Endothelial cell of umbilical vein (primary cell): ENCODE data around the gene NCKAP5. TPM values are rescaled to one million over a fixed set of nuclear protein-coding genes. Genes with fewer than 3 reads are reported as not detected.

ENCODE experiments used
- BruUV-seq: library from RNA; stranded (reverse); fragments of 400-500 nt; replicated peaks from 2 replicates; lab custom pipeline; 2021; lab: Mats Ljungman, UMichigan
- CTCF ChIA-PET: fragments of 300-600, 350-600 bp; sonication (Branson Sonifier 250); formaldehyde crosslinking; loops from one replicate; lab custom pipeline; 2021; ENCODE audit warnings: antibody characterized with exemption, inconsistent platforms; lab: Charles Lee
- POLR2A ChIA-PET: fragments of 300-600, 350-600 bp; sonication (Branson Sonifier 250); formaldehyde crosslinking; loops from one replicate; lab custom pipeline; 2021; ENCODE audit warnings: antibody characterized with exemption, inconsistent platforms; lab: Charles Lee
- DNase-seq: peaks from one replicate; pipeline ENCODE4 v3.0.0-alpha.2; 2011; ENCODE audit warnings: low read depth, low spot score
- FAIRE-seq: peaks from 2 replicates; lab custom pipeline; 2011; peaks lifted over from hg19 to GRCh38; lab: Jason Lieb, UNC
- H2AFZ ChIP-seq: 2 replicates; pipeline ENCODE4 v1.6.0; 2012; ENCODE audit warnings: low read depth, low read length, control low read depth, inconsistent platforms
- H3K27ac ChIP-seq: 2 replicates; pipeline ENCODE4 v1.5.1; 2011; ENCODE audit warnings: low read depth, mild to moderate bottlenecking, control low read depth, low read length, moderate library complexity; ENCODE audit not compliant: insufficient read depth
- H3K27me3 ChIP-seq, 2 experiments: 2 replicates each; pipeline versions ENCODE4 v1.6.0 to v1.6.1; 2011; ENCODE audit warnings: low read length in 2 of 2, mixed read lengths in 1 of 2; ENCODE audit not compliant: control insufficient read depth in 2 of 2, insufficient read depth in 2 of 2
- H3K36me3 ChIP-seq, 2 experiments: 2 replicates in 1 of 2; 3 replicates in 1 of 2; pipeline ENCODE4 v1.5.1; 2011; ENCODE audit warnings: low read length in 2 of 2, mild to moderate bottlenecking in 1 of 2, moderate library complexity in 1 of 2; ENCODE audit not compliant: control insufficient read depth in 2 of 2, insufficient read depth in 2 of 2; ENCODE audit errors: extremely low read depth in 1 of 2
- H3K4me1 ChIP-seq: 3 replicates; pipeline ENCODE4 v1.5.1; 2011; ENCODE audit warnings: mild to moderate bottlenecking, low read length; ENCODE audit not compliant: control insufficient read depth, insufficient read depth; ENCODE audit errors: extremely low read depth
- H3K4me2 ChIP-seq: 2 replicates; pipeline ENCODE4 v1.6.1; 2011; ENCODE audit warnings: low read length, control low read depth, mixed read lengths; ENCODE audit not compliant: insufficient read depth
- H3K4me3 ChIP-seq, 3 experiments: fragments of 200-600 bp in 1 of 3; sonication (generic), shearing (Covaris generic) in 1 of 3; replicated peaks in 1 of 3; 2 replicates each; pipeline ENCODE4 v1.5.1; 2011 to 2016; ENCODE audit warnings: control low read depth in 3 of 3, low read length in 3 of 3, mild to moderate bottlenecking in 2 of 3, inconsistent platforms in 1 of 3, low read depth in 1 of 3, moderate library complexity in 1 of 3; ENCODE audit not compliant: insufficient read depth in 1 of 3
- H3K79me2 ChIP-seq: 2 replicates; pipeline ENCODE4 v1.6.0; 2012; ENCODE audit warnings: low read length, inconsistent platforms; ENCODE audit not compliant: control insufficient read depth, insufficient read depth
- H3K9ac ChIP-seq: replicated peaks from 2 replicates; pipeline ENCODE3; 2011; ENCODE audit warnings: low read length, control low read depth; ENCODE audit not compliant: insufficient read depth; ENCODE audit errors: extremely low read depth
- H3K9me1 ChIP-seq: replicated peaks from 3 replicates; pipeline ENCODE4 v1.6.0; 2011; ENCODE audit warnings: mild to moderate bottlenecking, low read length; ENCODE audit not compliant: control insufficient read depth, insufficient read depth; ENCODE audit errors: extremely low read depth
- H3K9me3 ChIP-seq: replicated peaks from 2 replicates; pipeline ENCODE4 v1.5.1; 2012; ENCODE audit warnings: low read length, inconsistent platforms; ENCODE audit not compliant: control insufficient read depth, insufficient read depth
- H4K20me1 ChIP-seq: replicated peaks from 2 replicates; pipeline ENCODE3; 2011; ENCODE audit warnings: mild to moderate bottlenecking, low read length; ENCODE audit not compliant: control insufficient read depth, insufficient read depth; ENCODE audit errors: extremely low read depth
- CTCF ChIP-seq, 2 donors: IDR thresholded peaks; 1 replicate in 1 of 2; 2 replicates in 1 of 2; pipeline ENCODE4 v1.5.1; 2011; ENCODE audit warnings: low read length in 2 of 2, mild to moderate bottlenecking in 2 of 2, moderate library complexity in 2 of 2, control low read depth in 1 of 2, inconsistent platforms in 1 of 2, low read depth in 1 of 2; ENCODE audit not compliant: insufficient read depth in 1 of 2; ENCODE audit errors: extremely low read depth in 1 of 2
- EZH2 ChIP-seq: IDR thresholded peaks from 2 replicates; pipeline ENCODE4 v1.6.1; 2012; ENCODE audit warnings: borderline replicate concordance, low read depth, mild to moderate bottlenecking, moderate library complexity, low read length, inconsistent platforms; ENCODE audit not compliant: severe bottlenecking
- FOS ChIP-seq: IDR thresholded peaks from 2 replicates; pipeline ENCODE4 v1.6.1; 2011; ENCODE audit warnings: mild to moderate bottlenecking, low read length, moderate library complexity, borderline replicate concordance; ENCODE audit not compliant: insufficient read depth
- GATA2 ChIP-seq: IDR thresholded peaks from 2 replicates; pipeline ENCODE4 v1.7.0; 2011; ENCODE audit warnings: low read depth, mild to moderate bottlenecking, moderate library complexity, mixed read lengths, low read length; ENCODE audit not compliant: insufficient read length, insufficient read depth
- JUN ChIP-seq: IDR thresholded peaks from 2 replicates; pipeline ENCODE4 v1.6.1; 2011; ENCODE audit warnings: borderline replicate concordance, low read depth; ENCODE audit not compliant: insufficient read length, insufficient read depth
- MAX ChIP-seq: IDR thresholded peaks from 2 replicates; pipeline ENCODE4 v1.6.1; 2011; ENCODE audit not compliant: insufficient read depth, insufficient read length
- MYC ChIP-seq: IDR thresholded peaks from one replicate; pipeline ENCODE4 v1.6.1; 2011; ENCODE audit warnings: mild to moderate bottlenecking, low read depth, low read length
- POLR2A ChIP-seq: IDR thresholded peaks from 2 replicates; pipeline ENCODE4 v1.6.1; 2012; ENCODE audit warnings: low read depth, mild to moderate bottlenecking, control low read depth, low read length
- POLR2AphosphoS5 ChIP-seq: IDR thresholded peaks from 2 replicates; pipeline ENCODE4 v1.6.1; 2012; ENCODE audit warnings: low read depth, mild to moderate bottlenecking, control low read depth, low read length, moderate library complexity; ENCODE audit not compliant: insufficient read depth
- dilution Hi-C: fragments of 300-500 bp; cut with MboI; formaldehyde crosslinking; loops from one replicate; pipeline ENCODE4 v1.15.0; 2019; ENCODE audit warnings: low sequenced_read_pairs; ENCODE audit not compliant: extremely low pct_ligation_motif_present
- intact Hi-C: fragments of 100-400 bp; cut with micrococcal nuclease; formaldehyde crosslinking; loops from one replicate; pipeline ENCODE4 v1.10.0; 2022
- polyA plus RNA-seq, 4 experiments: library from polyadenylated mRNA; depleted of rRNA in 3 of 4; stranded (reverse) in 3 of 4; unstranded in 1 of 4; fragments of >200 nt; gene quantifications; 2 replicates each; pipeline versions ENCODE4 v1.2.1 to v1.2.3, GENCODE V29; 2011 to 2012; ENCODE audit warnings: missing spikeins in 1 of 4
- total RNA-seq: library from RNA; stranded (reverse); gene quantifications from 2 replicates; pipeline ENCODE4 v1.2.3, GENCODE V29; 2021

NCKAP5 gene
- total and polyA plus RNA-seq, 2 donors (not counting 3 experiments of a cell fraction or from before 2014, with no cell fraction given) = 0.47 to 3.3 TPM

- no peaks in the 10 kb centered on the region for H3K36me3 ChIP-seq
- H3K9me1 ChIP-seq = no peaks in the 10 kb centered on the region
- H3K27ac ChIP-seq = no peak overlapping the region
- DNase-seq (no peak), FAIRE-seq (no peak)
- POLR2A ChIA-PET = no interaction called here
- no peak overlapping the region for H3K4me2 ChIP-seq
- no peak overlapping the region for H3K4me3 ChIP-seq
- intact Hi-C loops = no loop called here
- dilution Hi-C loops = no loop called here
- H2AFZ ChIP-seq = no peak overlapping the region
- no TSS peak for BruUV-seq
- peaks cover 10% of the 10 kb centered on the region for H3K4me1 ChIP-seq
- H3K27me3 ChIP-seq = no peaks in the 10 kb centered on the region
- H3K79me2 ChIP-seq = no peaks in the 10 kb centered on the region
- H3K9me3 ChIP-seq = no peaks in the 10 kb centered on the region
- H4K20me1 ChIP-seq = no peaks in the 10 kb centered on the region
- CTCF ChIA-PET = no interaction called here
- H3K9ac ChIP-seq = no peak overlapping the region
- TF ChIP-seq POLR2A (no peak), GATA2 (no peak), MYC (no peak), MAX (no peak), POLR2AphosphoS5 (no peak), FOS (no peak), CTCF (IDR thresholded peaks at IDR 0.05; ENCODE audit: extremely low read depth in 1 of 2, insufficient read depth in 1 of 2, low read depth in 1 of 2, low read length in 2 of 2) (no peak), JUN (no peak), EZH2 (no peak)
Measured at GRCh38 chr2:133218204-133218603, 350.1 kb downstream of the NCKAP5 start.
